WTC11 (cell line): ENCODE measurements around the gene NDUFA3.

ENCODE experiments used
- ATF2 ChIP-seq: sonication (generic); formaldehyde crosslinking; IDR thresholded peaks from 2 replicates; pipeline ENCODE4 v1.8.1; 2022; ENCODE audit warnings: low read depth, missing genetic modification reagents, borderline replicate concordance
- ELF4 ChIP-seq: sonication (generic); formaldehyde crosslinking; IDR thresholded peaks from 2 replicates; pipeline ENCODE4 v1.8.1; 2022; ENCODE audit warnings: low read depth, mild to moderate bottlenecking, moderate library complexity, missing genetic modification reagents
- ESRRA ChIP-seq: sonication (generic); formaldehyde crosslinking; IDR thresholded peaks from 2 replicates; pipeline ENCODE4 v1.8.1; 2022; ENCODE audit warnings: mild to moderate bottlenecking, missing genetic modification reagents, borderline replicate concordance
- TF ChIP-seq, protein P1 (sequence below): fragments of 200-600 bp; IDR thresholded peaks from 2 replicates; pipeline ENCODE4 v1.8.0; 2022; ENCODE audit warnings: antibody characterized with exemption

GRCh38 chr19:54156953-54157352, 54.3 kb downstream of the NDUFA3 start:
- TF ChIP-seq, protein P1, sequence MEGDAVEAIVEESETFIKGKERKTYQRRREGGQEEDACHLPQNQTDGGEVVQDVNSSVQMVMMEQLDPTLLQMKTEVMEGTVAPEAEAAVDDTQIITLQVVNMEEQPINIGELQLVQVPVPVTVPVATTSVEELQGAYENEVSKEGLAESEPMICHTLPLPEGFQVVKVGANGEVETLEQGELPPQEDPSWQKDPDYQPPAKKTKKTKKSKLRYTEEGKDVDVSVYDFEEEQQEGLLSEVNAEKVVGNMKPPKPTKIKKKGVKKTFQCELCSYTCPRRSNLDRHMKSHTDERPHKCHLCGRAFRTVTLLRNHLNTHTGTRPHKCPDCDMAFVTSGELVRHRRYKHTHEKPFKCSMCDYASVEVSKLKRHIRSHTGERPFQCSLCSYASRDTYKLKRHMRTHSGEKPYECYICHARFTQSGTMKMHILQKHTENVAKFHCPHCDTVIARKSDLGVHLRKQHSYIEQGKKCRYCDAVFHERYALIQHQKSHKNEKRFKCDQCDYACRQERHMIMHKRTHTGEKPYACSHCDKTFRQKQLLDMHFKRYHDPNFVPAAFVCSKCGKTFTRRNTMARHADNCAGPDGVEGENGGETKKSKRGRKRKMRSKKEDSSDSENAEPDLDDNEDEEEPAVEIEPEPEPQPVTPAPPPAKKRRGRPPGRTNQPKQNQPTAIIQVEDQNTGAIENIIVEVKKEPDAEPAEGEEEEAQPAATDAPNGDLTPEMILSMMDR, result no peak
- TF ChIP-seq ATF2 (CRISPR knock-in tag) (no peak), ESRRA (CRISPR knock-in tag) (no peak), ELF4 (no peak)
